ENCODE measurements around the gene IL18BP. TPM values are rescaled to one million over a fixed set of nuclear protein-coding genes. Genes with fewer than 3 reads are reported as not detected.

IL18BP gene
- polyA plus RNA-seq, 1 experiment, result 2.2 TPM

- Histone ChIP-seq H3K27ac (ENCODE audit: low read depth, low read length) (no peak overlapping the region), H3K27me3 (ENCODE audit: control insufficient read depth, insufficient read depth, low read length) (no peaks in the 10 kb centered on the region), H3K9me3 (ENCODE audit: control insufficient read depth, insufficient read depth, low read length) (no peaks in the 10 kb centered on the region), H3K4me3 (ENCODE audit: low read depth, low read length) (no peak overlapping the region)
- no peak for TF ChIP-seq CTCF (IDR thresholded peaks at IDR 0.05; ENCODE audit: low read depth, low read length)
- POLR2A ChIA-PET, result no interaction called here
- DNase-seq (ENCODE audit: low read depth, low spot score), result no peak
- CTCF ChIA-PET, result interaction anchor here (0.8 to 1.2 kb wide), 2 partner anchors 16 to 83 kb away, joined by 3 to 4 read pairs; no protein-coding TSS in a partner anchor
Observed at GRCh38 chr11:72008728-72009127, 10.0 kb downstream of the IL18BP start.

- no peak for TF ChIP-seq CTCF (IDR thresholded peaks at IDR 0.05; ENCODE audit: low read depth, low read length)
- H3K27me3 ChIP-seq (ENCODE audit: control insufficient read depth, insufficient read depth, low read length), result no peaks in the 10 kb centered on the region
- POLR2A ChIA-PET, result no interaction called here
- no peak overlapping the region for H3K4me3 ChIP-seq (ENCODE audit: low read depth, low read length)
- no peaks in the 10 kb centered on the region for H3K9me3 ChIP-seq (ENCODE audit: control insufficient read depth, insufficient read depth, low read length)
- no peak for DNase-seq (ENCODE audit: low read depth, low spot score)
- CTCF ChIA-PET, result interaction anchor here (0.8 to 1.2 kb wide), 2 partner anchors 16 to 82 kb away, joined by 3 to 4 read pairs; no protein-coding TSS in a partner anchor
- no peak overlapping the region for H3K27ac ChIP-seq (ENCODE audit: low read depth, low read length)
Observed at GRCh38 chr11:72009156-72009555, 10.4 kb downstream of the IL18BP start.

GRCh38 chr11:72010529-72011233 lies 12.0 kb downstream of the IL18BP start:
- no peak for TF ChIP-seq CTCF (IDR thresholded peaks at IDR 0.05; ENCODE audit: low read depth, low read length)
- no peak overlapping the region for H3K4me3 ChIP-seq (ENCODE audit: low read depth, low read length)
- H3K27ac ChIP-seq (ENCODE audit: low read depth, low read length), result no peak overlapping the region
- no peak for DNase-seq (ENCODE audit: low read depth, low spot score)
- no peaks in the 10 kb centered on the region for H3K27me3 ChIP-seq (ENCODE audit: control insufficient read depth, insufficient read depth, low read length)
- H3K9me3 ChIP-seq (ENCODE audit: control insufficient read depth, insufficient read depth, low read length), result no peaks in the 10 kb centered on the region
- POLR2A ChIA-PET, result no interaction called here
- CTCF ChIA-PET, result interaction anchor here (0.6 kb wide), 1 partner anchor 10 kb away, joined by 3 read pairs; no protein-coding TSS in a partner anchor

GRCh38 chr11:72012091-72012630 lies 13.5 kb downstream of the IL18BP start:
- H3K4me3 ChIP-seq (ENCODE audit: low read depth, low read length), result no peak overlapping the region
- DNase-seq (ENCODE audit: low read depth, low spot score), result no peak
- ChIA-PET CTCF (interaction anchor here (0.9 to 5.2 kb wide), 3 partner anchors 13 to 171 kb away, joined by 3 to 39 read pairs (median 13); no protein-coding TSS in a partner anchor), POLR2A (no interaction called here)
- H3K9me3 ChIP-seq (ENCODE audit: control insufficient read depth, insufficient read depth, low read length), result no peaks in the 10 kb centered on the region
- no peaks in the 10 kb centered on the region for H3K27me3 ChIP-seq (ENCODE audit: control insufficient read depth, insufficient read depth, low read length)
- no peak for TF ChIP-seq CTCF (IDR thresholded peaks at IDR 0.05; ENCODE audit: low read depth, low read length)
- H3K27ac ChIP-seq (ENCODE audit: low read depth, low read length), result no peak overlapping the region
